BJ (cell line): ENCODE measurements around the gene DDX3X. TPM values are rescaled to one million over a fixed set of nuclear protein-coding genes. Genes with fewer than 3 reads are reported as not detected.
"Not testable (repeated sequence)": the region's sequence is repeated elsewhere in the genome, so short reads cannot be mapped to it uniquely, and the experiment has no call there.

Source experiments
- CTCF ChIA-PET: fragments of 350-600 bp; formaldehyde crosslinking; extraction: SDS; loops from one replicate; lab custom pipeline; 2021; ENCODE audit warnings: antibody characterized with exemption, inconsistent platforms; lab: Yijun Ruan, JAX
- POLR2A ChIA-PET: fragments of 300-600 bp; sonication (Branson Sonifier 250); formaldehyde crosslinking; extraction: SDS; loops from one replicate; lab custom pipeline; 2021; ENCODE audit warnings: antibody characterized with exemption; lab: Charles Lee
- DNase-seq: peaks from one replicate; pipeline ENCODE4 v3.0.0-alpha.2; 2011; ENCODE audit warnings: low read depth
- H3K27me3 ChIP-seq: 2 replicates; pipeline ENCODE4 v1.6.0; 2011; ENCODE audit warnings: low read length; ENCODE audit not compliant: control insufficient read depth, insufficient read depth
- H3K36me3 ChIP-seq: 2 replicates; pipeline ENCODE4 v1.5.1; 2011; ENCODE audit warnings: low read length; ENCODE audit not compliant: control insufficient read depth, insufficient read depth
- H3K4me3 ChIP-seq: 2 replicates; pipeline ENCODE4 v1.5.1; 2011; ENCODE audit warnings: low read depth, mild to moderate bottlenecking, control low read depth, low read length
- polyA plus RNA-seq: library from polyadenylated mRNA; depleted of rRNA; stranded (reverse); fragments of >200 nt; gene quantifications from 2 replicates; pipeline ENCODE4 v1.2.3, GENCODE V29; 2011
- TF ChIP-seq, protein P1 (sequence below): IDR thresholded peaks from 2 replicates; pipeline ENCODE4 v1.5.1; 2011; ENCODE audit warnings: low read depth, mild to moderate bottlenecking, control low read depth, inconsistent platforms, low read length, moderate library complexity; ENCODE audit not compliant: insufficient read depth

Gene DDX3X
- polyA plus RNA-seq, 1 experiment = 76.2 TPM

GRCh38 chrX:41388543-41388942 lies 54.6 kb downstream of the DDX3X start:
- no peak overlapping the region for H3K4me3 ChIP-seq
- POLR2A ChIA-PET = no interaction called here
- no peaks in the 10 kb centered on the region for H3K36me3 ChIP-seq
- H3K27me3 ChIP-seq = no peaks in the 10 kb centered on the region
- TF ChIP-seq, protein P1, sequence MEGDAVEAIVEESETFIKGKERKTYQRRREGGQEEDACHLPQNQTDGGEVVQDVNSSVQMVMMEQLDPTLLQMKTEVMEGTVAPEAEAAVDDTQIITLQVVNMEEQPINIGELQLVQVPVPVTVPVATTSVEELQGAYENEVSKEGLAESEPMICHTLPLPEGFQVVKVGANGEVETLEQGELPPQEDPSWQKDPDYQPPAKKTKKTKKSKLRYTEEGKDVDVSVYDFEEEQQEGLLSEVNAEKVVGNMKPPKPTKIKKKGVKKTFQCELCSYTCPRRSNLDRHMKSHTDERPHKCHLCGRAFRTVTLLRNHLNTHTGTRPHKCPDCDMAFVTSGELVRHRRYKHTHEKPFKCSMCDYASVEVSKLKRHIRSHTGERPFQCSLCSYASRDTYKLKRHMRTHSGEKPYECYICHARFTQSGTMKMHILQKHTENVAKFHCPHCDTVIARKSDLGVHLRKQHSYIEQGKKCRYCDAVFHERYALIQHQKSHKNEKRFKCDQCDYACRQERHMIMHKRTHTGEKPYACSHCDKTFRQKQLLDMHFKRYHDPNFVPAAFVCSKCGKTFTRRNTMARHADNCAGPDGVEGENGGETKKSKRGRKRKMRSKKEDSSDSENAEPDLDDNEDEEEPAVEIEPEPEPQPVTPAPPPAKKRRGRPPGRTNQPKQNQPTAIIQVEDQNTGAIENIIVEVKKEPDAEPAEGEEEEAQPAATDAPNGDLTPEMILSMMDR = no peak
- CTCF ChIA-PET = no interaction called here
- DNase-seq = no peak

DNA sequence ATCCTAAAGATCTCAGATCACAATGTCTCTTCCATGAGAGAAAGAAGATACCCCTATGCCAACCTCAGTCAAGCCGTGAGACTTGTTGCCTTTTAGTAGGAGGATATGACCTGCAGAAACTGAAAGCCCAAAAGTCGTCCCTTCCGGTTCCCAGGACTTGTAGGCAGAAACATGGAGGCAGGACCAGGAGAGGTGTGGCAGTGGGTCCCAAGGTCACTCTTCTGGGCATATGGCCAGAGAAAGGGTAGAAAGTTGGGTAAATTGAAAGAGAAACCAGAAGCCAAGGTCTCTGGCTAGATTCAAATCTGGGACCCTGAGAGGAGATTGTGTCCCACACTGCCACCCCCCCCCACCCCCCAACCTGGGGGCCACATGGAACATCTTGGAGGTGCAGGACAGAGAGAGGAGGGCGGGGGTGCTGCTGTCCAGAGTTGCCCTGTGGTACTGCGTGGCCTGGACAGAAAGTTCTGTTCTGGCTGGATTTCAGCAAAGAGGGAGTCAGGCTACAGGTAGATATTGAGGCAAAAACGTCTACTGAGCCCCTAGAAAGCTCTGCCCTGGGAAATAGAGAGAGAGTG lies 55.4 kb downstream of the DDX3X start:
- POLR2A ChIA-PET = no interaction called here
- Histone ChIP-seq H3K36me3 (no peaks in the 10 kb centered on the region), H3K27me3 (no peaks in the 10 kb centered on the region), H3K4me3 (no peak overlapping the region)
- CTCF ChIA-PET = no interaction called here
- no peak for DNase-seq
- TF ChIP-seq, protein P1 = no peak

DNA sequence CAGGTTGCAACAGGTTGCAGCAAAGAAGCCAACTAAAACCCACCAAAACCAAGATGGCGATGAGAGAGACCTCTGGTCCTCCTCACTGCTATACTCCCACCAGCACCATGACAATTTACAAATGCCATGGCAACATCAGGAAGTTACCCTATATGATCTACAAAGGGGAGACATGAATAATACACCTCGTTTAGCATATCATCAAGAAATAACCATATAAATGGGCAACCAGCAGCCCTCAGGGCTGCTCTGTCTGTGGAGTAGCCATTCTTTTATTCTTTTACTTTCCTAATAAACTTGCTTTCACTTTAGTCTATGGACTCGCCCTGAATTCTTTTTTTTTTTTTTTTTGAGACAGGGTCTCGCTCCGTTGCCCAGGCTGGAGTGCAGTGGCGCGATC lies 56.6 kb downstream of the DDX3X start:
- POLR2A ChIA-PET, CTCF ChIA-PET, H3K4me3 ChIP-seq, H3K27me3 ChIP-seq, DNase-seq, H3K36me3 ChIP-seq: not testable (repeated sequence)

DNA sequence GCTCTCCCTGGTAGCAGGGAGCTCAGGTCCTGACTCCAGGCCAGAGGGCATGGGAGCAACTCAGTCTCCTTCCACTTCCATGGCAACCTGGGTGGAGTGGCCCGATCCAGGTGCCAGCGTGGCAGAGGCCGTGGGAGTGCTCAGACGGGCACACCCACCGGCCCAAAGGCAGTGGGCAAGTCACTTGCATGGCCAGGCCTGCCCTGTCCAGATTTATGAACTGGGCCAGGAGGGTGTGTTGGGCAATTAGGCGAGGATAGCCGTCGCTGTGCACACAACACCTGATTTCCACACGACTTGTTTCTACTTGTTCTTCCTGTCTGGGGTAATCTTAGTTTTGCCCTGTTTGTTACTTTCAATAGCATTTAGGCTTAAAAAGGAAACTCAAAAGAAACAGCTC lies 57.6 kb downstream of the DDX3X start:
- TF ChIP-seq, protein P1 = no peak
- Histone ChIP-seq H3K27me3 (no peaks in the 10 kb centered on the region), H3K36me3 (no peaks in the 10 kb centered on the region), H3K4me3 (no peak overlapping the region)
- ChIA-PET CTCF (no interaction called here), POLR2A (no interaction called here)
- no peak for DNase-seq

GRCh38 chrX:41394293-41394692 lies 60.3 kb downstream of the DDX3X start:
- CTCF ChIA-PET = no interaction called here
- no peaks in the 10 kb centered on the region for H3K27me3 ChIP-seq
- no peaks in the 10 kb centered on the region for H3K36me3 ChIP-seq
- H3K4me3 ChIP-seq = no peak overlapping the region
- POLR2A ChIA-PET = no interaction called here
- TF ChIP-seq, protein P1 = no peak
- no peak for DNase-seq

GRCh38 chrX:41397219-41397618 lies 63.3 kb downstream of the DDX3X start:
- DNase-seq = no peak
- ChIA-PET CTCF (no interaction called here), POLR2A (no interaction called here)
- Histone ChIP-seq H3K27me3 (no peaks in the 10 kb centered on the region), H3K4me3 (no peak overlapping the region), H3K36me3 (no peaks in the 10 kb centered on the region)
- TF ChIP-seq, protein P1 = no peak
